ENCODE data around the gene AKAP7.
"Not testable (repeated sequence)": the region's sequence is repeated elsewhere in the genome, so short reads cannot be mapped to it uniquely, and the experiment has no call there.

AKAP7 gene

DNA sequence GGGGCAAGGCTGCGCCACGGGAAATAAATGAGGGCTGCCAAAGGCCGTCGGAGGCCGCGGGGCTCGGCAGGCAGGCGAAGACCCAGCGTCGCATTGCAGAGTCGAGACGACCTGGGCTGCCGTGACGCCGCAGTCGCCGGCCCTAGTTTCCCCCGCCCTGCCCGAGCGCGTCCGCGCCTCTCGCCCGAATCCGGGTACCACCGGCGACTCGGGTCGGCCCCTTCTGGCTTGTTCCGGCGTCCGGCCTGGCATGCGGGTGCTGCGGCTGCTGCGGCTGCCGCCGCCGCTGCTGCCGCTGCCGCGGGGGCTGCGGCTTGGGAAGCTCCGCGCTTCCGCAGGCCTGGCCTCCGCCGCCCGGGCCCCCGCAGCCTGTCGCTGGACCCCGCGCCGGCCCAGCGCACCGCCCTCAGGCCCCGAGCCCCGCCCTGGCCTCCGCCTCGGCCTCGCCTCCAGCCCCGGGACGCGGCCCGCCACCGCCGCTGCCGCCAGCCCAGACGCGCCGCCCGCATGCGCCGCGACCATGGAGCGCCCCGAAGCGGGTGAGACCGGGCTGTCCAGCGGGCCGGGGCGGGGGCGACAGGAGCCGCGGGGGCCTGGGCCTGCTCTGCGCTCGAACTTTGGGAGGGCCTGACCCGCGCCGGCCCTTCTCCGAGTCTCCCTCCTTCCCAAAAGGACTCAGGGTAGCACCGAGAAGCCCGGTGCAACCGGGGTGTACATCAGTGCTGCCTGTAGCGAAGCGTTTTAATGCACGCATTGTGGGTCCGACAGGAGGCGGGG is at the start of gene AKAP7:
TSS of gene AKAP7 (plus strand) at position 224 of the 777 bp plus-strand sequence. CDS start at position 521, 297 bp downstream.
- DNase-seq (ENCODE audit: low read depth): peak; percentile 72

DNA sequence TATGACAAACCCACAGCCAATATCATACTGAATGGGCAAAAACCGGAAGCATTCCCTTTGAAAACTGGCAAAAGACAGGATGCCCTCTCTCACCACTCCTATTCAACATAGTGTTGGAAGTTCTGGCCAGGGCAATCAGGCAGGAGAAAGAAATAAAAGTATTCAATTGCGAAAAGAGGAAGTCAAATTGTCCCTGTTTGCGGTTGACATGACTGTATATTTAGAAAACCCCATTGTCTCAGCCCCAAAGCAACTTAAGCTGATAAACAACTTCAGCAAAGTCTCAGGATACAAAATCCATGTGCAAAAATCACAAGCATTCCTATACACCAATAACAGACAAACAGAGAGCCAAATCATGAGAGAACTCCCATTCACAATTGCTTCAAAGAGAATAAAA is 44.9 kb upstream of the AKAP7 start:
- not testable (repeated sequence) for DNase-seq (ENCODE audit: low read depth)

GRCh38 chr6:131091944-131092343 is 43.3 kb upstream of the AKAP7 start:
- not testable (repeated sequence) for DNase-seq (ENCODE audit: low read depth)

DNA sequence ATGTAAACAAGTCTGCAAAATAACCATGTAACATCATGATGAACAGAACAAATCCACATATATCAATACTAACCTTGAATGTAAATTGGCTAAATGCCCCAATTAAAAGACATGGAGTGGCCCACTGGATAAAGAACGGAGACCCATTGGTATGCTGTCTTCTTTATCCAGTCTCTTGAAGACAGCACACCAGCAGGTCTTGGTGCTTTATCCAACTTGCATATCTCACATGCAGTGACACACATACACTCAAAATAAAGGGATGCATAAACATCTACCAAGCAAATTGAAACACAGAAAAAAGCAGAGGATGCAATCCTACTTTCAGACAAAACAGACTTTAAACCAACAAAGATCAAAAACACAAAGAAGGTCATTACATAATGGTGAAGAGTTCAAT is 41.9 kb upstream of the AKAP7 start:
- no peak for DNase-seq (ENCODE audit: low read depth)

DNA sequence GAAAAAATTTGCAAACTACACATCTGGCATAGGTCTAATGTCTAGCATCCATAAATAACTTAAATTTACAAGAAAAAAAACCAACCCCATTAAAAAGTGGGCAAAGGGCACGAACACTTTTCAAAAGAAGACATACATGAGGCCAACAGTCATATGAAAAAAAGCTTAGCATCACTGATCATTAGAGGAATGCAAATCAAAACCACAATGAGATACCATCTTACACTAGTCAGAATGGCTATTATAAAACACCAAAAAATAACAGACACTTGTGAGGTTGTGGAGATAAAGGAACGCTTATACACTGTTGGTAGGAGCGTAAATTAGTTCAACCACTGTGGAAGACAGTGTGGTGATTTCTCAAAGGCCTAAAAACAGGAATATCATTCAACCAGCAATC is 38.5 kb upstream of the AKAP7 start:
- DNase-seq (ENCODE audit: low read depth): no peak

DNA sequence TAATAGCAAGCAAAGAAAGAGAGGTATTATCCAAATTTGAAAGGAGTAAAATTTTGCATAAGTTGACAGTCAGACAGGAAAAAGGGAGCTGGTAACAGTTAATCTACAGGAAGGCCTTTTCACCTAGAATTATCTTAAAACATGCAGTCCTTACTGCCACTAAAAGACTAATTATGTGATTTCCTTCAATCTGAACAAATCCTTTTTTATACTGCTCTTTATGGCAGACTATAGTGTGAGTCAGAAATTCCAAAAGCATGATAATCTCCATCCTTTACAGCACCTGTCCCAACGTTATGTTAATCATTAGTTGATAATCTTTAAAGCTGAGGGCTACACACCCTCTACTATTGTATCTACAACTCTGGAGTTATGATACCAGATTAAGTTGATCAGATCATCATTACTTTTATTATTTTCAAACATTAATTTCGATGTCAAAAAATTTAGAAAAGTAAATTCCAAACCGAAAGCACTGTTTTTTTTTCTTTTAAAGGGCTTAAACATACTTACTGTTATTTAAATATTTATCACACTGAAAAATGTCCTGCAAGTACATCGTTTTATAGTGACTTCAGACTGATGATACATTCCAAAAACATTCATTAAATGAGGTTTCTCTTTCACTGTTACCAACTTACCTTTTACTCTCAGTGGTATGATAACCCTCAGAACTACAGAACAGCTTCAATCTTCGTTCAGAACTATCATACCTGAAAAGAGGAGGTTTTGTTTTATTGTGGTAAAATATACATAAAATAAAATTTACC is 33.2 kb upstream of the AKAP7 start:
- DNase-seq (ENCODE audit: low read depth): no peak

- DNase-seq (ENCODE audit: low read depth): no peak
Measured at GRCh38 chr6:131103296-131103695, 32.0 kb upstream of the AKAP7 start.

DNA sequence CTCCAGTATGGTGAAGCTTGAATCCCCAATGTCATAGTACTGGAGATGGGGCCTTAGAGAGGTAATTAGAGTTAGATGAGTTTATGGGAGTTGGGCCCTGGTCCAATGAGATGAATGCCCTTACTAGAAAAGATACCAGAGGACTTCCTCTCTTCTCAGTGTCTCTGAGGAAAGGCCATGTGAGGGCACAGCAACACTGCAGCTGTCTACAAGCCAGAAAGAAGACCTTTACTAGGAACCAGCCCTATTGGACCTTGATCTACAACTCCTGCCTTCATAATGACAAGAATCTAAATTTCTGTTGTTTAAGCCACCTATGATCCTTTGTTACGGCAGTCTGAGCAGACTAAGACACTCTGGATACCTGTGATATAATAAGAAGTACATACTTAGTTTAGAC is 31.4 kb upstream of the AKAP7 start:
- no peak for DNase-seq (ENCODE audit: low read depth)

- DNase-seq (ENCODE audit: low read depth): no peak
Measured at GRCh38 chr6:131107151-131107550, 28.1 kb upstream of the AKAP7 start.

GRCh38 chr6:131112249-131112648 is 23.0 kb upstream of the AKAP7 start:
- DNase-seq (ENCODE audit: low read depth): no peak

GRCh38 chr6:131115651-131116050 is 19.6 kb upstream of the AKAP7 start:
- DNase-seq (ENCODE audit: low read depth): no peak

DNA sequence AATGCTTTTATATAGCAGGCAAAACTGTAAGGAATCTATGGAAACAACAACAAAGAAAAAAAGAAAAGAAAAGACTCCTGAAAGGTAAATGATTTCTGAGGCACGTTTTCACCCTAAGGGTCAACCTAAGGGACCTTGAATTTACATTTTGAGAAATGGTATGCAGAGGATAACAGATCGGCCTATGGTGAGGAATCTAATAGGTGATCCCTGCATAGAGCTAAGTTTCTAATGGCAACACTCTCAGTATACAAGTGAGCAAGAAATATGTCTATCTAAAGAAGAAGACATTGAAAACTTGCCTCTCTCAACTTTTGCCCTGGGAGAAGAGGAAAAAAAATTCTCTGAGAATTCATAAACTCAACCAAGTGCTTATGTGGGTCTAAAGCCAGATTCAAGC is 18.9 kb upstream of the AKAP7 start:
- no peak for DNase-seq (ENCODE audit: low read depth)

- DNase-seq (ENCODE audit: low read depth): peak; percentile 74
Measured at GRCh38 chr6:131116755-131117360, 18.4 kb upstream of the AKAP7 start.

GRCh38 chr6:131117878-131118277 is 17.4 kb upstream of the AKAP7 start:
- no peak for DNase-seq (ENCODE audit: low read depth)

GRCh38 chr6:131122007-131122406 is 13.3 kb upstream of the AKAP7 start:
- peak; percentile 25 for DNase-seq (ENCODE audit: low read depth)

- DNase-seq (ENCODE audit: low read depth): no peak
Measured at GRCh38 chr6:131122516-131122915, 12.8 kb upstream of the AKAP7 start.

DNA sequence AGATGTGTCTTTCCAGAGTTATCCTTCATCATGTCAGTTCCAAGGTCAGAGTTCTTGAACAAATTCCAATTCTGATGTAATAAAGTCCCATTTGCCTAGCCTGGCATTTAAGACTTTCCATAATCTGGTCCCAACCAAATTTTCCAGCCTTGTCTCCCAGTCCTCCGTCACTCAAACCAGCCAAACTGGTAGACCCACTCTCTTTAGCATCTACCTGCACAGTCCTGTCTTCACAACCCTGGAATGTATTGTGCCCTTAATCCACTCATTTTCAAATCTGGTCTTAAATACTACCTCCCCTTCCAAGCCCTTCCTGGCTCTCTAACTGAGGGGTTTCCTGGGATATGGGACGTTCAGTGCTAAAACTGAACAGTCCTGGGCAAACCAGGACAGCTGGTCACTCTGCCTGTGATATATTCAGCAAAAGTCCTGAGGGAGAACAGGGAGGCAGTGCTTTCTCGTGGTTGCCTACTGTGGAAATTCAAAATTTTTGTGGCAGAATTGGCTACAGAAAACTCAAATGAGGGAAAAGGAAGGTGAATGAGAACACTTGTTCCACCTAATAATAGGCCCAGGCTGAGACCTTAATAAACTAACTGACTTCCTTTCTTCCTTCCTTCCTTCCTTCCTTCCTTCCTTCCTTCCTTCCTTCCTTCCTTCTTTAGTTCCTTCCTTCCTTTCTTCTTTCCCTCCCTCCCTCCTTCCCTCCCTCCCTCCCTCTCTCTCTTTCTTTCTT is 10.8 kb upstream of the AKAP7 start:
- DNase-seq (ENCODE audit: low read depth): no peak

GRCh38 chr6:131125431-131125830 is 9.8 kb upstream of the AKAP7 start:
- DNase-seq (ENCODE audit: low read depth): no peak

GRCh38 chr6:131129689-131130553 is 5.3 kb upstream of the AKAP7 start:
- no peak for DNase-seq (ENCODE audit: low read depth)

GRCh38 chr6:131130554-131130940 is 4.7 kb upstream of the AKAP7 start:
- no peak for DNase-seq (ENCODE audit: low read depth)

- DNase-seq (ENCODE audit: low read depth): no peak
Measured at GRCh38 chr6:131132360-131132759, 2.9 kb upstream of the AKAP7 start.
